Esophagus muscularis mucosa (tissue), 4 donors: ENCODE data around the gene VWA5B2. TPM values are rescaled to one million over a fixed set of nuclear protein-coding genes. Genes with fewer than 3 reads are reported as not detected.

Source experiments
- DNase-seq: peaks from one replicate; pipeline ENCODE4 v3.0.0-alpha.2; 2017; ENCODE audit errors: extremely low spot score
- H3K27ac ChIP-seq, 4 donors: fragments of 200-600 bp; sonication (generic); replicated peaks in 1 of 4; 1 replicate in 3 of 4; 2 replicates in 1 of 4; pipeline ENCODE4 v1.5.1; 2016 to 2019; ENCODE audit warnings: mild to moderate bottlenecking in 1 of 4
- H3K27me3 ChIP-seq, 4 donors: fragments of 200-600 bp; sonication (generic); one replicate each; pipeline versions ENCODE4 v1.5.1 to v1.6.0; 2016 to 2019
- H3K36me3 ChIP-seq, 4 donors: fragments of 200-600 bp; sonication (generic); one replicate each; pipeline ENCODE4 v1.5.1; 2016 to 2019
- H3K4me1 ChIP-seq, 4 donors: fragments of 200-600 bp; sonication (generic); one replicate each; pipeline ENCODE4 v1.5.1; 2016 to 2019
- H3K4me3 ChIP-seq, 4 donors: fragments of 200-600 bp; sonication (generic); 1 replicate in 2 of 4; 2 replicates in 2 of 4; pipeline ENCODE4 v1.5.1; 2016 to 2019; ENCODE audit warnings: mild to moderate bottlenecking in 4 of 4, moderate library complexity in 1 of 4
- H3K9me3 ChIP-seq, 4 donors: fragments of 200-600 bp; sonication (generic); 1 replicate in 3 of 4; 2 replicates in 1 of 4; pipeline ENCODE4 v1.5.1; 2016 to 2019
- EP300 ChIP-seq: sonication (generic); formaldehyde crosslinking; IDR thresholded peaks from one replicate; pipeline ENCODE4 v1.6.1; 2017; ENCODE audit warnings: antibody characterized with exemption
- POLR2A ChIP-seq: fragments of 450-650 bp; IDR thresholded peaks from one replicate; pipeline ENCODE4 v1.6.1; 2017; ENCODE audit warnings: antibody characterized with exemption, moderate library complexity, mild to moderate bottlenecking, low read depth
- POLR2AphosphoS5 ChIP-seq, 2 donors: sonication (generic); formaldehyde crosslinking; IDR thresholded peaks; one replicate each; pipeline ENCODE4 v1.6.1; 2017; ENCODE audit warnings: antibody characterized with exemption in 2 of 2
- WGBS: methylation state at CpG from one replicate; pipeline ENCODE4 v1.1.5; 2018; 5-methylcytosine and 5-hydroxymethylcytosine counted together
- intact Hi-C: fragments of 100-400 bp; cut with DNase I; formaldehyde crosslinking; loops from one replicate; pipeline ENCODE4 v1.15.1; 2023
- total RNA-seq, 4 donors: library from RNA; depleted of rRNA; stranded (reverse); fragments of >200 nt; gene quantifications; one replicate each; pipeline versions ENCODE4 v1.1.0 to v1.2.1, GENCODE V29; 2016
- TF ChIP-seq, protein P1 (sequence below), 3 experiments: fragments of 200-600 bp in 2 of 3; fragments of 450-650 bp in 1 of 3; sonication (generic) in 2 of 3; IDR thresholded peaks; one replicate each; pipeline ENCODE4 v1.5.1; 2017 to 2019; ENCODE audit warnings: antibody characterized with exemption in 3 of 3, mild to moderate bottlenecking in 2 of 3, moderate library complexity in 1 of 3

Gene VWA5B2
- total RNA-seq, 4 donors from 2014 or later, result 0.17 to 0.33 (median 0.32) TPM; not detected in 1

DNA sequence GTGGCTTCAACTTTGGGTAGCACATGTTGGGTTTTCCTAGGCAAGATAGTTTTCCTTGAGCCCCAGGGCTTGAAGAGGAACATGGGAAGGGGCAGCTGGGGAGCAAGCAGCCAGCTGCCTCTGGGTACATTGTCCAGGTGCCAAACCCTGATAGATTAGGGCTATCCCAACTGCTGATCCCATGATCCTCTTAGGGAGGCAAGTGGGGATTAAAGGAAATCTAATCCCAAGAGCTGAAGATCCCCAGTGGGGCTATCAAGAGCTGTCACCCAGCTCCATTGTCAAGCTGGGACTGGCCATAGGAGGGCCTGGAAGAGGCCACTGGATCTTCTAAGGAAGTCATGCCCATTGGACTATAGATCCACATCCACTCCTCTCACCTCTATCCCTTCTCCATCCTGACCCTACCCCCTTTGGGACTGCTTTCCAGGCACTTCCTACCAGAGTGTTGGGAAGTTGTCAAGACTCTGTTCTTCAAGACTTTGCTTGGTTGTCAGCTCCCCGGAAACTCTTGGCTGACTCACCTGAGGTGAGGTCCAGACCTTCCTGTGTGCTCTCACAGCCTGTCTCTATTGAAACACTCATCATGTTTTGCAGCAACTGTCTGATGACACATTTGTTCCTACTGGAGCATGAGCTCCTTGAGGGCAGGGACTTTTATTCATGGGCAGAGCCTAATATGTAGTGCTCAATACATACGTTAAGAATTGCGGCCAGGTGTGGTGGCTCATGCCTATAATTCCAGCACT, 26.1 kb downstream of the VWA5B2 start:
- H3K27me3 ChIP-seq, result peaks cover 4 to 32% (median 18%) of the 10 kb centered on the region in 4 donors
- no peak overlapping the region for H3K27ac ChIP-seq
- H3K4me1 ChIP-seq, result peaks cover 5 to 15% (median 14%) of the 10 kb centered on the region in 4 donors
- TF ChIP-seq, protein P1, sequence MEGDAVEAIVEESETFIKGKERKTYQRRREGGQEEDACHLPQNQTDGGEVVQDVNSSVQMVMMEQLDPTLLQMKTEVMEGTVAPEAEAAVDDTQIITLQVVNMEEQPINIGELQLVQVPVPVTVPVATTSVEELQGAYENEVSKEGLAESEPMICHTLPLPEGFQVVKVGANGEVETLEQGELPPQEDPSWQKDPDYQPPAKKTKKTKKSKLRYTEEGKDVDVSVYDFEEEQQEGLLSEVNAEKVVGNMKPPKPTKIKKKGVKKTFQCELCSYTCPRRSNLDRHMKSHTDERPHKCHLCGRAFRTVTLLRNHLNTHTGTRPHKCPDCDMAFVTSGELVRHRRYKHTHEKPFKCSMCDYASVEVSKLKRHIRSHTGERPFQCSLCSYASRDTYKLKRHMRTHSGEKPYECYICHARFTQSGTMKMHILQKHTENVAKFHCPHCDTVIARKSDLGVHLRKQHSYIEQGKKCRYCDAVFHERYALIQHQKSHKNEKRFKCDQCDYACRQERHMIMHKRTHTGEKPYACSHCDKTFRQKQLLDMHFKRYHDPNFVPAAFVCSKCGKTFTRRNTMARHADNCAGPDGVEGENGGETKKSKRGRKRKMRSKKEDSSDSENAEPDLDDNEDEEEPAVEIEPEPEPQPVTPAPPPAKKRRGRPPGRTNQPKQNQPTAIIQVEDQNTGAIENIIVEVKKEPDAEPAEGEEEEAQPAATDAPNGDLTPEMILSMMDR (IDR thresholded peaks at IDR 0.05), result no peak
- TF ChIP-seq POLR2A (no peak), EP300 (no peak), POLR2AphosphoS5 (IDR thresholded peaks at IDR 0.05) (no peak)
- H3K9me3 ChIP-seq, result no peaks in the 10 kb centered on the region
- intact Hi-C loops, result loop anchor here (10.0 kb wide), 1 partner anchor 361 kb away; no protein-coding TSS in a partner anchor
- no peak for DNase-seq
- no peak overlapping the region for H3K4me3 ChIP-seq
- H3K36me3 ChIP-seq, result peaks cover 0 to 8% (median 0%) of the 10 kb centered on the region in 4 donors
- 95% methylated on average over 3 of the region's 3 CpGs for WGBS

GRCh38 chr3:184257083-184257915, 27.9 kb downstream of the VWA5B2 start:
- Histone ChIP-seq H3K27ac (no peak overlapping the region), H3K27me3 (peaks cover 11 to 51% (median 34%) of the 10 kb centered on the region in 4 donors), H3K4me1 (peaks cover 21 to 32% (median 30%) of the 10 kb centered on the region in 4 donors), H3K9me3 (no peaks in the 10 kb centered on the region), H3K4me3 (no peak overlapping the region), H3K36me3 (peaks cover 0 to 8% (median 0%) of the 10 kb centered on the region in 4 donors)
- no peak for DNase-seq
- WGBS, result 90% methylated on average over 23 of the region's 23 CpGs
- no peak for TF ChIP-seq POLR2A
- TF ChIP-seq, protein P1 (IDR thresholded peaks at IDR 0.05), result no peak
- no peak for TF ChIP-seq EP300
- no peak for TF ChIP-seq POLR2AphosphoS5 (IDR thresholded peaks at IDR 0.05)
- intact Hi-C loops, result loop anchor here (10.0 kb wide), 1 partner anchor 362 kb away; no protein-coding TSS in a partner anchor

GRCh38 chr3:184258926-184259325, 29.5 kb downstream of the VWA5B2 start:
- no peak for DNase-seq
- TF ChIP-seq POLR2AphosphoS5 (IDR thresholded peaks at IDR 0.05), result no peak
- TF ChIP-seq POLR2A, result no peak
- TF ChIP-seq, protein P1 (IDR thresholded peaks at IDR 0.05), result no peak
- TF ChIP-seq EP300, result no peak
- H3K27me3 ChIP-seq, result peaks cover 11 to 67% (median 40%) of the 10 kb centered on the region in 4 donors
- H3K27ac ChIP-seq, result no peak overlapping the region
- WGBS, result 85% methylated on average over 5 of the region's 5 CpGs
- intact Hi-C loops, result loop anchor here (10.0 kb wide), 1 partner anchor 364 kb away; no protein-coding TSS in a partner anchor
- H3K9me3 ChIP-seq, result no peaks in the 10 kb centered on the region
- H3K4me1 ChIP-seq, result peaks cover 27 to 38% (median 35%) of the 10 kb centered on the region in 4 donors
- no peak overlapping the region for H3K4me3 ChIP-seq
- peaks cover 0 to 8% (median 0%) of the 10 kb centered on the region in 4 donors for H3K36me3 ChIP-seq

DNA sequence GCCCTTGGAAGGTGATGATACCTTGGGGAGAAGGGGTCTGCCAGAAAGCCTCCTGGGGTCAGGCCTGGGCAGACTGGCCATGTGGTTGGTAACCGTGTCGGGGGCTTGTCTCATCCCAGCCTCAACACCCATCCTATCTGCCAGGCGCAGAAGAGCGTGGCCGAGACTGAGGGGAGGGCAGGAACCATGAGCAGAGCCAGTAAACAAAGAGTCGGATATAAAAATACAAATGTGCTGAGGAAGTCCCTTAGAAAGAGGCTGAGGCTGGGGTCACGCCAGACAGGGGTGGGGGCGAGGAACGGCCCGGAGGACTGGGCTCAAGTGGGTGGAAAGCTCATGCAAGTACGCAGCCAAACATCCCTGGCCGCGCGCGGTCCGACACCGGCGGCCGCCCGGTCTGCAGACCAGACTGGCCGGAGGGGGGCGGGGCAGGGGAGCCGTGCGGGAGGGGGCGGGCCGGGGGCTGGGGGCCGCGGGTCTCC, 30.1 kb downstream of the VWA5B2 start:
- Histone ChIP-seq H3K4me3 (peak overlapping the region; percentile 22 to 63 (median 42)), H3K4me1 (peaks cover 27 to 38% (median 35%) of the 10 kb centered on the region in 4 donors), H3K27ac (no peak overlapping the region), H3K9me3 (no peaks in the 10 kb centered on the region), H3K27me3 (peaks cover 11 to 72% (median 43%) of the 10 kb centered on the region in 4 donors), H3K36me3 (peaks cover 0 to 8% (median 0%) of the 10 kb centered on the region in 4 donors)
- intact Hi-C loops, result loop anchor here (10.0 kb wide), 1 partner anchor 365 kb away; no protein-coding TSS in a partner anchor
- WGBS, result 19% methylated on average over 19 of the region's 28 CpGs
- DNase-seq, result no peak
- TF ChIP-seq POLR2A (no peak), EP300 (no peak), POLR2AphosphoS5 (IDR thresholded peaks at IDR 0.05) (no peak)
- TF ChIP-seq, protein P1 (IDR thresholded peaks at IDR 0.05), result no peak
